Tibial nerve (tissue), 4 donors: ENCODE data around the gene ENPP4.

ENCODE experiments used
- CTCF ChIP-seq, 5 experiments: fragments of 200-600 bp in 3 of 5; fragments of 450-650 bp in 2 of 5; sonication (generic) in 3 of 5; IDR thresholded peaks; one replicate each; pipeline ENCODE4 v1.5.1; 2016 to 2019; ENCODE audit warnings: antibody characterized with exemption in 5 of 5, mild to moderate bottlenecking in 3 of 5, moderate library complexity in 2 of 5
- EP300 ChIP-seq, 2 donors: sonication (generic); formaldehyde crosslinking; IDR thresholded peaks; one replicate each; pipeline ENCODE4 v1.6.1; 2017; ENCODE audit warnings: antibody characterized with exemption in 2 of 2, mild to moderate bottlenecking in 1 of 2
- POLR2A ChIP-seq, 2 donors: fragments of 450-650 bp; IDR thresholded peaks; one replicate each; pipeline ENCODE4 v1.6.1; 2017; ENCODE audit warnings: antibody characterized with exemption in 2 of 2, mild to moderate bottlenecking in 2 of 2, moderate library complexity in 2 of 2

- no peak for TF ChIP-seq CTCF (IDR thresholded peaks at IDR 0.05)
- TF ChIP-seq POLR2A (IDR thresholded peaks at IDR 0.05) = no peak
- no peak for TF ChIP-seq EP300 (IDR thresholded peaks at IDR 0.05)
These were observed 34.5 kb upstream of the ENPP4 start for GRCh38 chr6:46095251-46095650.
